Mesenchymal stem cell (in vitro differentiated cells and primary cell): ENCODE results near the gene AGAP1.

Experiments
- DNase-seq: peaks from one replicate; pipeline ENCODE4 v3.0.0-alpha.2; 2013
- H2AFZ ChIP-seq: one replicate; pipeline ENCODE4 v1.6.1; 2013; ENCODE audit warnings: low read depth, mild to moderate bottlenecking, control low read depth, inconsistent platforms, low read length, moderate library complexity
- H2AK5ac ChIP-seq: 2 replicates; pipeline ENCODE4 v1.6.1; 2013; ENCODE audit warnings: low read length, moderate library complexity, mild to moderate bottlenecking, inconsistent platforms; ENCODE audit not compliant: severe bottlenecking
- H2BK120ac ChIP-seq: one replicate; pipeline ENCODE4 v1.6.1; 2013; ENCODE audit warnings: low read depth, mild to moderate bottlenecking, inconsistent platforms, low read length, moderate library complexity
- H2BK12ac ChIP-seq, 2 experiments: one replicate each; pipeline ENCODE4 v1.6.1; 2013; ENCODE audit warnings: inconsistent platforms in 2 of 2, low read length in 2 of 2, mild to moderate bottlenecking in 2 of 2, moderate library complexity in 2 of 2, control low read depth in 1 of 2
- H2BK15ac ChIP-seq: one replicate; pipeline ENCODE4 v1.6.1; 2013; ENCODE audit warnings: mild to moderate bottlenecking, low read depth, inconsistent platforms; ENCODE audit not compliant: poor library complexity, severe bottlenecking
- H2BK5ac ChIP-seq: 2 replicates; pipeline ENCODE4 v1.6.1; 2013; ENCODE audit warnings: low read depth, mild to moderate bottlenecking, low read length, control low read depth, inconsistent platforms; ENCODE audit not compliant: poor library complexity, severe bottlenecking
- H3K14ac ChIP-seq, 2 experiments: one replicate each; pipeline ENCODE4 v1.6.1; 2013; ENCODE audit warnings: inconsistent platforms in 2 of 2, low read length in 2 of 2, control low read depth in 1 of 2, mild to moderate bottlenecking in 1 of 2, moderate library complexity in 1 of 2
- H3K18ac ChIP-seq, 2 experiments: one replicate each; pipeline ENCODE4 v1.6.1; 2013; ENCODE audit warnings: inconsistent platforms in 2 of 2, low read length in 2 of 2, control low read depth in 1 of 2, low read depth in 1 of 2, mild to moderate bottlenecking in 1 of 2
- H3K23ac ChIP-seq, 2 experiments: one replicate each; pipeline ENCODE4 v1.6.1; 2013; ENCODE audit warnings: inconsistent platforms in 2 of 2, low read length in 2 of 2, mild to moderate bottlenecking in 2 of 2, moderate library complexity in 2 of 2, control low read depth in 1 of 2
- H3K27ac ChIP-seq: 2 replicates; pipeline ENCODE4 v1.5.1; 2013; ENCODE audit warnings: mild to moderate bottlenecking, moderate library complexity, low read length, control low read depth, inconsistent platforms; ENCODE audit not compliant: poor library complexity, severe bottlenecking
- H3K27me3 ChIP-seq, 2 experiments: 2 replicates each; pipeline versions ENCODE4 v1.6.1 to v1.7.0; 2013; ENCODE audit warnings: low read length in 2 of 2, mild to moderate bottlenecking in 2 of 2, moderate library complexity in 2 of 2, control low read depth in 1 of 2, inconsistent platforms in 1 of 2; ENCODE audit not compliant: control insufficient read depth in 1 of 2, insufficient read depth in 1 of 2
- H3K36me3 ChIP-seq, 2 experiments: 2 replicates each; pipeline versions ENCODE4 v1.6.1 to v1.7.0; 2013; ENCODE audit warnings: low read length in 2 of 2, control low read depth in 1 of 2, inconsistent platforms in 1 of 2, low read depth in 1 of 2, mild to moderate bottlenecking in 1 of 2; ENCODE audit not compliant: insufficient read depth in 2 of 2, control insufficient read depth in 1 of 2
- H3K4ac ChIP-seq, 2 experiments: one replicate each; pipeline ENCODE4 v1.6.1; 2013; ENCODE audit warnings: inconsistent platforms in 2 of 2, low read length in 2 of 2, mild to moderate bottlenecking in 2 of 2, moderate library complexity in 2 of 2, control low read depth in 1 of 2, low read depth in 1 of 2
- H3K4me1 ChIP-seq: 2 replicates; pipeline ENCODE4 v1.6.1; 2013; ENCODE audit warnings: low read depth, low read length, control low read depth; ENCODE audit not compliant: control insufficient read depth, insufficient read depth
- H3K4me2 ChIP-seq: 2 replicates; pipeline ENCODE4 v1.6.1; 2013; ENCODE audit warnings: low read length, mild to moderate bottlenecking, inconsistent platforms; ENCODE audit not compliant: poor library complexity, severe bottlenecking
- H3K4me3 ChIP-seq, 2 experiments: 2 replicates each; pipeline versions ENCODE4 v1.5.1 to v1.7.0; 2013; ENCODE audit warnings: low read length in 2 of 2, mild to moderate bottlenecking in 2 of 2, control low read depth in 1 of 2, low read depth in 1 of 2; ENCODE audit not compliant: insufficient read depth in 1 of 2
- H3K79me1 ChIP-seq: replicated peaks from 2 replicates; pipeline ENCODE4 v1.6.1; 2013; ENCODE audit warnings: mild to moderate bottlenecking, control low read depth, low read length, inconsistent platforms; ENCODE audit not compliant: poor library complexity, severe bottlenecking
- H3K9ac ChIP-seq: 2 replicates; pipeline ENCODE4 v1.7.0; 2013; ENCODE audit warnings: mild to moderate bottlenecking, low read length, moderate library complexity
- H3K9me3 ChIP-seq: 2 replicates; pipeline ENCODE4 v1.7.0; 2013; ENCODE audit warnings: mild to moderate bottlenecking, low read length; ENCODE audit not compliant: control insufficient read depth
- H4K8ac ChIP-seq: one replicate; pipeline ENCODE4 v1.6.1; 2013; ENCODE audit warnings: inconsistent platforms, mild to moderate bottlenecking, low read length, moderate library complexity
- H4K91ac ChIP-seq: one replicate; pipeline ENCODE4 v1.6.1; 2013; ENCODE audit warnings: mild to moderate bottlenecking, low read length, inconsistent platforms
- WGBS: methylation state at CpG from one replicate; pipeline ENCODE4 v1.1.7; 2013; ENCODE audit warnings: mixed read lengths; 5-methylcytosine and 5-hydroxymethylcytosine counted together

The AGAP1 gene

GRCh38 chr2:235639428-235639773 is 145.6 kb downstream of the AGAP1 start:
- peak overlapping the region; percentile 44 for H2BK15ac ChIP-seq
- peaks cover 24% of the 10 kb centered on the region for H3K4me1 ChIP-seq
- peak; percentile 98 for DNase-seq
- H3K36me3 ChIP-seq = no peaks in the 10 kb centered on the region
- peak overlapping the region; percentile 87 for H3K9ac ChIP-seq
- no peak overlapping the region for H3K23ac ChIP-seq
- H3K79me1 ChIP-seq = peaks cover 54% of the 10 kb centered on the region
- H3K14ac ChIP-seq = no peak overlapping the region
- no peak overlapping the region for H2BK120ac ChIP-seq
- no peaks in the 10 kb centered on the region for H3K27me3 ChIP-seq
- 38% methylated on average over 7 of the region's 8 CpGs for WGBS
- no peak overlapping the region for H4K8ac ChIP-seq
- H2BK5ac ChIP-seq = no peak overlapping the region
- no peak overlapping the region for H3K27ac ChIP-seq
- H3K4me2 ChIP-seq = no peak overlapping the region
- no peaks in the 10 kb centered on the region for H3K9me3 ChIP-seq
- no peak overlapping the region for H2AK5ac ChIP-seq
- H3K4me3 ChIP-seq = peak overlapping the region in 1 of 2 experiments; percentile 17
- no peak overlapping the region for H4K91ac ChIP-seq
- peak overlapping the region; percentile 19 for H2AFZ ChIP-seq
- H3K4ac ChIP-seq = no peak overlapping the region
- H2BK12ac ChIP-seq = peak overlapping the region in 1 of 2 experiments; percentile 38
- peak overlapping the region; percentile 37 to 83 for H3K18ac ChIP-seq

- Histone ChIP-seq H3K23ac (no peak overlapping the region), H3K14ac (no peak overlapping the region), H3K18ac (peak overlapping the region in 1 of 2 experiments; percentile 83), H3K27ac (no peak overlapping the region), H2BK12ac (no peak overlapping the region), H3K9me3 (no peaks in the 10 kb centered on the region), H3K4me1 (peaks cover 22% of the 10 kb centered on the region), H3K36me3 (no peaks in the 10 kb centered on the region), H2BK120ac (no peak overlapping the region), H2AFZ (no peak overlapping the region), H3K9ac (peak overlapping the region; percentile 87), H2BK5ac (no peak overlapping the region), H3K4ac (peak overlapping the region in 1 of 2 experiments; percentile 41), H3K79me1 (peaks cover 55% of the 10 kb centered on the region), H3K4me3 (peak overlapping the region in 1 of 2 experiments; percentile 5), H3K4me2 (no peak overlapping the region), H2BK15ac (no peak overlapping the region), H4K91ac (no peak overlapping the region), H4K8ac (no peak overlapping the region), H2AK5ac (peak overlapping the region; percentile 38), H3K27me3 (no peaks in the 10 kb centered on the region)
- peak; percentile 74 for DNase-seq
- WGBS = 42% methylated on average over 2 of the region's 2 CpGs
Measured at GRCh38 chr2:235639885-235640284, 146.0 kb downstream of the AGAP1 start.

DNA sequence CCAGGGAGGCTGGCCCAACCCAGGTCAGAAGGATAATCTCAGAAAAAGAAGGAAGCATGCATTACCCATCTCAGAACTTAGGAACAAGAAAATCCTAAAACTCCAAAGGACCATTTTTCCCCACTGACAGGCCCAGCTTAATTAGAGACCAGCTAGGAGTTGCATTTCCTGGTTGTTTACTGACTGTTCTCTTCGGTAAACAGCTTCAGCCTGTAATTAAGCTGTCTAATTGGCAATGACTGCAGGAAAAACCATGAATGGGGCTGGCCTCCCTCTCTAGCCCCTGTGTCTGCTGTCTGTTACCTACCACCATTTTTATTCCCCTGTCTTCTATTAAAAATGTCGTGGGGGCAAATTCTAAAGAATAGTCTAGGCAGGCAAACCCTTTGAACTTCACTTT is 146.5 kb downstream of the AGAP1 start:
- H2BK120ac ChIP-seq = no peak overlapping the region
- no peak overlapping the region for H4K8ac ChIP-seq
- H3K36me3 ChIP-seq = no peaks in the 10 kb centered on the region
- no peak overlapping the region for H3K27ac ChIP-seq
- no peak overlapping the region for H2AFZ ChIP-seq
- no peak overlapping the region for H3K4me2 ChIP-seq
- no peak overlapping the region for H4K91ac ChIP-seq
- H2BK12ac ChIP-seq = peak overlapping the region in 1 of 2 experiments; percentile 43
- no peak overlapping the region for H2BK5ac ChIP-seq
- H2AK5ac ChIP-seq = peak overlapping the region; percentile 38
- H3K4me3 ChIP-seq = no peak overlapping the region
- no peak for DNase-seq
- H3K23ac ChIP-seq = no peak overlapping the region
- peak overlapping the region in 1 of 2 experiments; percentile 41 for H3K4ac ChIP-seq
- H2BK15ac ChIP-seq = peak overlapping the region; percentile 15
- H3K9ac ChIP-seq = peak overlapping the region; percentile 87
- H3K79me1 ChIP-seq = peaks cover 55% of the 10 kb centered on the region
- no peaks in the 10 kb centered on the region for H3K9me3 ChIP-seq
- no peaks in the 10 kb centered on the region for H3K27me3 ChIP-seq
- peak overlapping the region in 1 of 2 experiments; percentile 24 for H3K18ac ChIP-seq
- no peak overlapping the region for H3K14ac ChIP-seq
- H3K4me1 ChIP-seq = peaks cover 19% of the 10 kb centered on the region
- 36% methylated on average over 2 of the region's 2 CpGs for WGBS

GRCh38 chr2:235640926-235641723 is 147.3 kb downstream of the AGAP1 start:
- Histone ChIP-seq H2BK15ac (no peak overlapping the region), H2BK120ac (no peak overlapping the region), H2AFZ (no peak overlapping the region), H3K79me1 (peaks cover 60% of the 10 kb centered on the region), H2BK5ac (no peak overlapping the region), H3K18ac (no peak overlapping the region), H3K27ac (no peak overlapping the region), H2BK12ac (no peak overlapping the region), H3K4me3 (peak overlapping the region in 1 of 2 experiments; percentile 42), H3K9ac (peak overlapping the region; percentile 87), H4K8ac (no peak overlapping the region), H3K4ac (no peak overlapping the region), H3K9me3 (no peaks in the 10 kb centered on the region), H3K4me1 (peaks cover 19% of the 10 kb centered on the region), H3K27me3 (no peaks in the 10 kb centered on the region), H3K36me3 (no peaks in the 10 kb centered on the region), H2AK5ac (no peak overlapping the region), H3K4me2 (no peak overlapping the region), H3K14ac (no peak overlapping the region), H3K23ac (no peak overlapping the region), H4K91ac (no peak overlapping the region)
- DNase-seq = no peak
- 76% methylated on average over 4 of the region's 11 CpGs for WGBS
